CD4-positive, alpha-beta T cell treated with Interleukin-15 for 1 hour (primary cell): ENCODE results near the gene TRIM41.

Source experiments
- DNase-seq: peaks from one replicate; pipeline ENCODE4 v3.0.0-alpha.2; 2020

TRIM41 gene

GRCh38 chr5:181233801-181234454 lies 10.8 kb downstream of the TRIM41 start:
- DNase-seq = no peak

GRCh38 chr5:181234455-181235306 lies 11.6 kb downstream of the TRIM41 start:
- no peak for DNase-seq

DNA sequence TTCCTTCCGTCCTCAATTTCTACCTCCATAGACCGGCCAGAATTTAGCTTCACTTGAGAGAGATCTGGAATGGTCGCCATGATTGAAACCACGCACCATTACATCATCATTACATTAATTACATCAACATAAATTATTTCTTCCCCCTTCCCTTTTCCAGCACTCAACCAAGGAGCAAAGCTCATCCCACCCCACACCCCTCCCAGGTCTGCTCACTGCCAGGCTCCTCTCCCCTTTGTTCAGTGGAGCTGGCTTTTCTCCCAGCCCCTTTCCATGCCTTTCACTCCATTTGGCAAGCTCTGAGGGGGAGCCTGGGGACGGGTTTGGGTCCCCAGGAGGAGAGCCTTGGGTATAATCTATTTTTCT lies 12.2 kb downstream of the TRIM41 start:
- no peak for DNase-seq

DNA sequence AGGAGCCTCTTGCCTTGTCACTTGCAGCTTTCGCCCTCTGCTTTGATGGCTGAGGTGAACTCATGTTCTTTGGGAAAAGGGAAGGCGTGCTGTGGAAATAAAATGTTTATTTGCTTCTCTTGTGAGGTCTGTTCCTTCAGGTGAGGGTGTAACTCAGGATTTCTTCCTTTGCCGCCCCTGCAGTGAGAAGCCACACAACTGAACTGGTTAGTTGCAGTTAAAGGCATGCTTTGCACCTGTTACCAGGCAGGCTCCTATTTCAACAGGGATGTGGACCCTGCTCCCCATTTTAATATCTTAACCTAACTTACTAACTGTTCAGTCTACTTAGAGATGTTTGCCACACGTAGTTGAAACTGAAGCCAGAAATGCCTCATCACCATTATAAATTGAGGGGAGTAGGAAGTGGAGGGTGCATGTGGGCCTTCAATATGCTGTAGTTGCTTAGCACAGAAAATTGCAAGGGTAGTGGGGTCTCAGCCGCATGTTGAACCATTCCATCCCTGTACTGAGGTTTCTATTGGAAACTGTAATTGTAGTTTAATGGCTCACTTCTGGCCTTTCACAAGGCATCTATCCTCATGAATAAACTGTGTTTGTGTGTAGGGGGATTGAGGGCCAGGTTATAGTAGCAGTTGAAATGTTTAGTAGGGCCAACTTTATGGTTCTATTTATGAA lies 12.7 kb downstream of the TRIM41 start:
- DNase-seq = no peak

DNA sequence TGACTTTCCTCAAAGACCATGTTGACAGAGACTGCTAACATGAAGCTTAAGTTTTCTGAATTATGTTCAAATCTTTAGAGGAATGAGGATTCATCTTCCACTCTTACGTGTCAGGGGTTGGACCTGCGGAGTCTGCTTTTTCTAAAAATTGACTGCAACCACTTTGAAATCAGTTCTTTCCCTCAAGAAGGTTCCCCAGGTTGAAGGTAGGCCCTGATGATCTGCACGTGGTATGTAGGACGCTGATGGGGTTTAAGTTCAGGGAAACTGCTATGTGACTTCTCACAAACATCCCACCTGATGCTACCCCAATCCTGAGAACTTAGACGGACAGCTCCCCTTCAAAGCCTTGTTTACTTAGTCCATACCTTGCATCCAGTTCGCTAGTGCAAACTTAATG lies 13.4 kb downstream of the TRIM41 start:
- no peak for DNase-seq

- no peak for DNase-seq
These were observed 14.0 kb downstream of the TRIM41 start for GRCh38 chr5:181236954-181237641.

- DNase-seq = no peak
These were observed 14.8 kb downstream of the TRIM41 start for GRCh38 chr5:181237729-181238385.

DNA sequence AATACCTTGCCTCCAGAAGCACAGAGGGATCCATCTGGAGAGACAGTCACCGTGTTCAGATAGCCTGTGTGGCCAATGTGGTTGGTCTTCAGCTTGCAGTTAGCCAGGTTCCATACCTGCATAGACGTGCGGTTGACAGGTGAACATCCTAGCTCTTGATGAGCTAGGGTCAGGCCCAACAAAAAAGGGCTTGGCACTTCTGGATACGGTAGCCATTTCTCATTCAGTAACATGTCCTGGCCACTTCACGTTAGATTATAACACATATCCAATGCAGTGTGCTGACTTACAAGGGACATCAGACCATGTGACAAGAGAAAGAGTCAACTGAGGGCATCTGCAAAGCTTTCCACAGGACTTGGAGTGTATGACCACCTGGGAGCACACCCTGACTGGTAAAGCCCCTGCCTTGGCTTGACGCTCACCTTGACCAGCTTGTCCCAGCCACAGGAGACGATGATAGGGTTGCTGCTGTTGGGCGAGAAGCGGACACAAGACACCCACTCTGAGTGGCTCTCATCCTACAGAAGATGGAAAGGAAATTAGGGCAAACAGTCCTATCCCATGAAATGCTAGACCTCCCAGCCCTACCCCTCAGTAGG lies 16.1 kb downstream of the TRIM41 start:
- no peak for DNase-seq

GRCh38 chr5:181241393-181241975 lies 18.4 kb downstream of the TRIM41 start:
- DNase-seq = peak; percentile 45

- no peak for DNase-seq
These were observed 19.0 kb downstream of the TRIM41 start for GRCh38 chr5:181242031-181242451.

- DNase-seq = no peak
These were observed 20.0 kb downstream of the TRIM41 start for GRCh38 chr5:181243018-181243563.

GRCh38 chr5:181243564-181244343 lies 20.7 kb downstream of the TRIM41 start, which contains the start of gene RACK1:
TSS of gene RACK1 (minus strand) at chr5:181243906. CDS start at chr5:181243800, 106 bp downstream.
- peak; percentile 86 for DNase-seq

DNA sequence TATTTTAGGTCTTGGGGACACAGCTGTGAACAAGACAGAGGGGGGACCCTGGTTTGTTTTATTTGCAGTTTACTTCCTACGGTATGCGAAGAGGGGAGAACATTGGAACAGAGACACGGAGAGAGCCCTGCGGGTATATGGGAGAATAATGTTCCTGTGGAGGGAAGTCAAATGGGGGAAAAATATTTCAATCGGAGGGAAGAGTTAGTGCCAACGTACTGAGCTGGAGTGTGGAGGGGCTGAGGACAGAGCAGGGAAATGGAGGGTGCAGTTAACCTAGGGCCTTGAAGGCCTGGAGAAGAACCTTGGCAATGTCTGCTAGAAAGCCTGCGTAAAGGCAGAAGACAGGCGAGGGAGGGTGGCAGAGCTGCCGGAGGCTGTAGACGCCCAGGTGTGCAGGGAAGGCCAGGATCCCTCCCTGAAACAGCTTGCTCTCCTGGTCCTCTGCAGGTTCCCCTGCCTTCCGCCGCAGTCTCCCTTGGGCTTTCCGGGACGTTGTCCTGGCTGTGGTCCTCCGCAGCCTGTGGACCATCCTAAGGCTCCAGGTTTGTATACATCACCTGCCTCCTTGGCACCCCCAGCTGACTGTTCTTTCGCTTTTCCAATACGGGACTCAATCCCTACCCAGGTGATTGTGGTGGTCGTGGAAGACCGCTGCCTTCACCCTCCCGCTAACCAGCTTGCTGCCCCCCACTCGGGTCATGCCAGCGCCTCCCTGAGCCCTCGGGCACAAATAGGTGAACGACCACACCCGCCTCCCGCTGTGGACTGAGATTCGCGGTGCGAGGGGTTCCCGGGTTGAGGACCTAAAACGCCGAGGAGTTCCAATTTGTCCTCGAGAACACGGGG lies 22.6 kb downstream of the TRIM41 start:
- DNase-seq = no peak

DNA sequence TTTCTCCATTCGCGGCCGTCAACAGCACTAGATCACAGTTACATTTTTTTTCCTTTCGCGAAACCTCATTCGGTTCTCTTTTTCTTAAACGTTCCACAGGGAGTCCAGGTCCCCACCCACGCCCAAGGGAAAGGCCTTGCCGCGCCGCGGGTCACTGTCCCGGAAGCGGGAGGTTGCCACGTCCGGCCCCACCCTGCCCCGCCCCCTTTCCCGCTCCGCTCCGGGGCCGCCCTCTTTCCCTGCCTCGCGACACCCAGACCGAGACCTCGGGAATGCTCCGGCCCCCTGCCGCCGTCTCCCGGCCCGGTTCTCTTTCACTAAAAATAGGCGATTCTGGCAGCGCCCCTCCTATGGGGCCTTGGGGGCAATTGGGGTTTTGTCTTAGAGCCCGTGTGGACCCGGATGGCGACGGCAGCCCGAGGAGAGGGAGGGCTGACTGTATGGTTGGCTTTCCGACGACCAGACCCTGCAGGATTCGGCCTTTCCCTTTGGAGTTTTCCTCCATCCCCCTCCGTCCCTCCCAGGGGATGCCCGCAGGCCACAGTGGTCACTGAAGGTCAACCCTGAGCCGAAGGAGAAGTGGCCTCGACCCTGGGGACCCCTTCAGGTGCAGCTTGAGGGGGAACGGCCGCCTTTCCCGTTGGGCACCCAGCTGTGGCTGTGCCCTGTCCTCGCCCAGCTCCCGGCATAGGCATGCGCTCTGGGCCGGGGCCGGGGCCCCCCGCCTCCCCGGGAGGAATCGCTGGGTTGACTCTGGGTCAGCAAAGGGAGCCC lies 23.4 kb downstream of the TRIM41 start:
- peak; percentile 69 for DNase-seq

DNA sequence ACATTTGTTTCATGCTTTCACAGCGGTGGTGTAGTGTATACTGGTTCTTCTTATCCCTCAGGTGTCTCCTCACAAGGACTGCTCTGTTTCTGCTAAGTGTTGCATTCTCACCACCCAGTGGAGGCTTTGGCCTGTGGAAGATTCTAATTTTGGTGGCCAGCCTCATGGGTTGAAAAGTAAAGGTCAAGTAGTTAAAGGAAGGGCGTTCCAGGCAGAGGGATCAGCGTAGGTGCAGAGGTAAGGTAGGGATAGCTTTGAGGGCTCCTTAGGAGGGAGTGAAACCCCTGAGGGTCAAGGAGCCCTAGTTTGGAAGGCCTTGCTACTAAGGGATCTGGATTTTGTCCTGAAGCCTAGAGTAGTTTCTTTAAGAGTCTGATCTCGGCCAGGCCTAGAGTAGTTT lies 25.2 kb downstream of the TRIM41 start:
- no peak for DNase-seq

- DNase-seq = no peak
These were observed 32.2 kb downstream of the TRIM41 start for GRCh38 chr5:181255276-181255675.

DNA sequence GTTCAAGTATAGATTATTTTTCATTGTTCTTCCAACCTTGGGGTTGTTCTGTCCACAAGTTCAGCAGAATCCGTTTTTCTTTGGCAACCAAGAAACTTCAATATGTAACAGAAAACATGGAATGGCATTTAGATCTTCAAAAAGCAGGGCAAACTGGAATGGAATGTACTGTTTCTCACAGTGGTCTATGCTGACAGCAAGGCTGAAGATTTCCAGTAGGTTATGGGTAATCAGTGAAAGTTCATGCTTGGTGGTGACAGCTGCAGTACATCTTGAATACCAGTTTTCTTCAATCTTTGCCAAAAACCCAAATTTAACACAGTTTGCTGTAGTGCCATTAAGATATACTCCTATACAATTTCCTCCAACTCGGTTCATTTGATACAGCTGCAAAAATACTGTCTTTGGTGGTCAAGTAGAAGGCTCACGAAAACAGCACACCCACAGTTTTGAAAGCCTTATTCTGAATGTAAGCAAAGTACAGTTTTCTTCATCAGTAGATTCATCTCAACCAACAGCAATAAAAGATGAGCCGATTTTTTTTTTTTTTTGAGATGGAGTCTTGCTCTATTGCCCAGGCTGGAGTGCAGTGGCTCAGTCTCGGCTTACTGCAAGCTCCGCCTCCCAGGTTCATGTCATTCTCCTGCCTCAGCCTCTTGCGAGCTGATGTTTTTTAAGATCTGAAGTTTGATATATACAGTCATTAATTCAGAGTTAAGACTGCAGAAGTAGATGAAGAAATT lies 32.9 kb downstream of the TRIM41 start:
- DNase-seq = no peak

DNA sequence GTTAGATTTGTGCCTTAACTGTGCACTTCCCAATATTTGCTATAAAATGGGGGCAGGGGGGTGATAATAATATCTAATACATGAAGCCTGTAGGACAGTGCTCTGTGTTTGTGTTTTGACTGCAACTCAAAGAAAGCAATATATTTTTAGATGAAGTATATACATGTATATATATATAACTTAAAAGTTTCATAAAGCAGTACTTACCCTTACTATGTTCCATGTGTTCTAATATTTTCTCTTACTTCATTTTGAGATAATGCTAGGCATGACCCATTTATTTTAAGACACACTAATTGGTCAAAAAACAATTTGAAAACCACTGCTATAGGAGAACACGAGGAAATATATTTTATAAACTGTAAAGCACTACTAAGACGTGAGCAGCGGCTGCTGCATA lies 35.5 kb downstream of the TRIM41 start:
- no peak for DNase-seq
